ENCODE results near the gene LRCH4.

DNA sequence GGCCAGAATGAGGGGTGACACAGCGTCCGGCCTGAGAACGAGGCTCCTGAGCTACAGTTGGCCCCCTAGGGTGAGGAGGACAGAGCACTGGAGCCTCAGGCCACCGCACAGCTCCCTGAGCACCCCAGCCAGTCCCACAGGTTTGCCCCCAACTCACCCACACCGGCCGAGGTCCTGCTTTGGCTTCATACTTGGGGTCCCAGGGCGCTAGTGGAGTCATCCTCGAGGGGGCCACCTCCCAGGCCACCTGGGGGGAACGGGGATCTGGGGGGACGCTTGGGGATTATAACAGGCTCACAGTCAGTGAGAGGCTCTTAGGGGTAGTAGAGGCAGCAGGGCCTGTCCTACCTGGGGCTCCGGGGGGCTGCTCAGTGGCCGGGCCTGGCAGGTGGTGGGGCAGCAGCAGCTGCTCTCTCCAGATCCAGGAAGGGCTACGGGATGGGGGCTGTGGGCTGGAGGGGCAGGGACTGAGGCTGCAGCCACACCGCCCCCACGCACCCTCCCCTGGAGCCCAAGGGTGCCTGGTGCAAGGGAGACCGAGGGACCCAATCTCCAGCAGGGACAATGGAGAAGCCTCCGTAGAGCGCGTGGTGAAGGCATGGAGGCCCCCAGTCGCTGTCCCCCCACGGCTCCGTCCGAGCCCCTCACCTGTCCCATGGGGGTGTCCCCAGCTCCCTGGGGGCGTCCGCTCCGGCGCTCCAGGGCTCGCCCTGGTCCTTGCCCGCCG, 12.8 kb downstream of the LRCH4 start:
- no peak for TF ChIP-seq CTCF (conservative IDR thresholded peaks at IDR 0.05)
- TF ChIP-seq ZFX (IDR thresholded peaks at IDR 0.05): no peak

Data from C4-2B (cell line).